SJCRH30 (cell line): ENCODE results near the gene MEX3D. TPM values are rescaled to one million over a fixed set of nuclear protein-coding genes. Genes with fewer than 3 reads are reported as not detected.

Experiments used
- total RNA-seq: library from RNA; depleted of rRNA; stranded (reverse); fragments of >200 nt; shearing (Covaris generic); gene quantifications from 2 replicates; pipeline ENCODE4 v1.2.3, GENCODE V29; 2014; rRNA removed

MEX3D gene
- total RNA-seq, 1 experiment from 2014 or later: 47.5 TPM

Other genes starting within 250 kb of the MEX3D start
- 31.4 and 39.6 TPM in 2 replicates for gene NDUFS7, start 184.4 kb downstream of the MEX3D start, total RNA-seq
- gene GAMT, start 166.8 kb downstream of the MEX3D start, total RNA-seq: 13.7 and 15.2 TPM in 2 replicates
- 132 and 138 TPM in 2 replicates for gene DAZAP1, start 160.7 kb downstream of the MEX3D start, total RNA-seq
- 1,359 and 1,591 TPM in 2 replicates for gene RPS15, start 129.9 kb downstream of the MEX3D start, total RNA-seq
- gene APC2, start 118.2 kb downstream of the MEX3D start, total RNA-seq: 0.13 and 0.24 TPM in 2 replicates
- 26.6 and 29.4 TPM in 2 replicates for gene C19orf25, start 89.1 kb downstream of the MEX3D start, total RNA-seq
- 0.58 and 1.1 TPM in 2 replicates for gene PCSK4, start 78.0 kb downstream of the MEX3D start, total RNA-seq
- 0.41 and 0.45 TPM in 2 replicates for gene REEP6, start 77.1 kb downstream of the MEX3D start, total RNA-seq
- gene ADAMTSL5, start 55.3 kb downstream of the MEX3D start, total RNA-seq: 0.77 and 0.79 TPM in 2 replicates
- gene PLK5, start 44.2 kb downstream of the MEX3D start, total RNA-seq: not detected in 2 replicates
- gene MBD3, start 24.5 kb upstream of the MEX3D start, total RNA-seq: 99.8 and 103 TPM in 2 replicates
- gene UQCR11, start 37.1 kb upstream of the MEX3D start, total RNA-seq: 95.0 and 100 TPM in 2 replicates
- 81.8 and 95.8 TPM in 2 replicates for gene TCF3, start 84.3 kb upstream of the MEX3D start, total RNA-seq
- not detected in 2 replicates for gene ONECUT3, start 185.2 kb upstream of the MEX3D start, total RNA-seq
- gene ATP8B3, start 244.0 kb upstream of the MEX3D start, total RNA-seq: 0.08 TPM in 1 of 2 replicates, not detected in the other